Measurements from ENCODE around the gene LMF1.
A peak's percentile ranks its signal among the peaks of the same experiment; 100 is the strongest.

The LMF1 gene

DNA sequence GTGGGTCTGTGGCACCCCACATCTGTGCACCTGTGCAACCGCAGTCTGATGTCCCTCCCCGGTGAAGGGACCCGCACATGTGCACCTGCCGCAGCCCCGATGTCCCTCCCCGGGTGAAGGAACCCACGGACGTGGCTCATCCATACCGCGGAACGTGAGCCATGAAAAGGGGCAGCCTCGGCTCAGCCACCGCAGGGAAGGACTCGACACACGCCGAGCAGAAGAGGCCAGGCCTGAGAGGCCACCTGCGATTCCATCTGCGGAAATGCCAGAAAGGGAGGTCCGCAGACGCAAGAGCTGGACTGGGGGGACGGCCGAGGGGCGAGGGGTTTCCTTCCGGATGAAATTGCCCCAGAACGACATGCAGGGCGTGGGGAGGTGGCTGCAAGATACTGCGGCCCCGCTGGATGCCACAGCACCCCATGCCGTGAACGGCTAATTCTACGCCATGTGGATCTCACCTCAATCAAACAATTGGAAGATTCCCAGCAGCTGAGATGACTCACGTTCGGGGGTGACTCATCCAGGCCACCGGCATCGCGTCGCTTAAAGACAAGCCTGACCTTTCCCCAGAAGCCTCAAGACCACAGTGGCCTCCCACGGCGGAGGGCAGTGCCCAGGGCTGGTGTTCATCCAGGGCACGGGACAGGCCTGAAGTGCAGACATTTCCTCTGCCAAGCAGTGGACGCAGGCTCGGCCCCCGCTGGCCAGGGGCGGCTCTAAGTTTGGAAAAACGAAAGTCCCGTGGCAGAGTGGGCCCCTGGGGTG, 31.8 kb upstream of the LMF1 start:
- peak; percentile 47 to 68 for ATAC-seq

DNA sequence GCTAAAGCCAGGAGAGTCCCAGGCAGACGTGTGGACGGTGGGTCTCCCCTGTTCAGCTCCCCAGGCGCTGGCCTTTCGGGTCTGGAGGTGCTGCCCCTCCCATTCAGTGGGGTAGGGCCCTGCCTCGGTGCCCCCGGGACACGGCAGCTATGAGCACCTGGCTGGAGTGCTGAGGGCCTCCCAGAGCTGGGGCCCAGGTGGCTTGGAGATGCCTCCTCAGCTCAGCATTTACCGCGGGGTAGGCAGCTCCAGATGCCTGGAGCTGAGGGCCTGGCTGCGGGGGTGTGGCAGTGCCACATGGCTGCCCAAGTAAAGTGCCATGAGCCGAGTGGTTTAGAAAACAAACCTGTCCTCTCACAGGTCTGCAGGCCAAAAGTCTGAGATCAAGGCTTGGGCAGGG, 30.3 kb upstream of the LMF1 start:
- ATAC-seq = no peak

DNA sequence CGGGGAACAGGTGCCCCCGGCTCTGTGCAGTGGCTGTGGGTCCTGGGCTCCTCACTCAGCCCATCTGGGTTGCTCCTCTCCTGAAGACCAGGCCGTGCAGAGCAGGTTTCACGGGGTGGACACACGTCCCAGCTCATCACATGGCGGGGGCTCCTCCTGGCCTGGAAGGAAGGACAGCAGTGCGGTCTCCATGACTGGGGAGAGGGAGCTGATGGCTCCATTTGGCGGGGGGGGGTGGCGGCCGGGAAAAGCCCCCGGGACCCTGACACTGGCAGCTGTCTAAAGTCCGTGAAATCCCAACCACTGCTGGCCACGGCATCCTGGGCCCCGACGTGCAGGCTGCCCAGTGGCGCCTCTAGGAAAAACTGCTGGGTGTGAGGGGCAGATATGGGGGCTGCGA, 29.8 kb upstream of the LMF1 start:
- ATAC-seq = no peak

DNA sequence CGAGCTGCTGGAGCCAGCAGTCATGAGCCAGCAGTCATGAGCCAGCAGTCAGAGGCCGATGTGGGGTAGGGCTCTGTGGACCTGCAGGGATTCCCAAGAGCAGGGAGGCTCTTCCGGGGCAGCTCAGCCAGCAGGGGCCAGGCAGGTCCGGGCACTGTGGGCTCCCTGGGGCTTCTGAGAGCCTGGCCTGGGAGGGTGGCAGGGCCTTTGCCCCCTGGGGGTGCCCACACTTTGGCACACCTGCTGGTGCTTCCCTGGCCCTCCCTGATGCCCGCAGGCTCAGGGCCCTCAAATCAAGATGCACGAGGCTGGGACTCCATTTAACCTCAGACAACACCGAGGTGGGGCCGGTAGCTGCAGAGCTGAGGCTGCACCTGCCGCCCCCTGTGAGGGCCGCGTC, 28.9 kb upstream of the LMF1 start:
- no peak for ATAC-seq

DNA sequence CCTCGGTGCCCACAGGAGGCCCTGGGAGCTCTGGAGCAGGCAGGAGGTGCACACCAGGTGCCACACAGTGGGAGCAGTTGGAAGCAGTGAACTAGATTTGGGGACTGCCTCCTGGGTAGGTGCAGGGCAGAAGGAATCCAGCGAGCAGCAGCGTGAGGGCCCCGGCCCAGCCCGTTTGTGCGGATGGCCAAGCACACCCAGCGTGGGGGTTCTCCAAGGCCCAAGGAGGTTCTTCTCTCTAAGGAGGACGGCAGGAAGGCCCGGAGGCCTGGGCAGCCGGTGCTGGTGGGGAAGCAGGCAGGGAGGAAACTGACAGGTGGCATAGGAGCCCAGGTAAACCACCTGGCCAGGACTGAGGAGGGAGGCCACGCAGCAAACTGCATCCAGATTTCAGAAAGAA, 27.8 kb upstream of the LMF1 start:
- ATAC-seq = no peak

DNA sequence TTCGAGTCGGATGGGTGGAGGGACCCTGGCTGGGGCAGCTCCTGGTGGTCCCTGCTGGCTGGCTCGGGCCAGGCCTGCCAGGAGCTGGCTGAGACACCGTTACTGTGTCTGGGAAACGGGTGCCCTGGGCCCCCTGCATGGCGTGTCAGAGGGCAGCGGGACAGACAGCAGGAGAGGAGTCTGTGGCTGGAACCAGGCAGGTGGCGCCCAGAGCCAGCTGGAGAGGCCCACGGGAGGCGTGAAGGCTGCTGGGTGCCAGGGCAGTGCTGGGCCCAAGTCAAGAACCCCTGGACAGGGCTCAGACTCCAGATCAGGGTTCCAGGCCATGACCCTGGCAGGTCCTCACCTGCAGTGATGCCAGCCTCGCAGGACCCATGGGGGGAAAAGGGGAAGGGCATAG, 27.4 kb upstream of the LMF1 start:
- ATAC-seq = no peak

DNA sequence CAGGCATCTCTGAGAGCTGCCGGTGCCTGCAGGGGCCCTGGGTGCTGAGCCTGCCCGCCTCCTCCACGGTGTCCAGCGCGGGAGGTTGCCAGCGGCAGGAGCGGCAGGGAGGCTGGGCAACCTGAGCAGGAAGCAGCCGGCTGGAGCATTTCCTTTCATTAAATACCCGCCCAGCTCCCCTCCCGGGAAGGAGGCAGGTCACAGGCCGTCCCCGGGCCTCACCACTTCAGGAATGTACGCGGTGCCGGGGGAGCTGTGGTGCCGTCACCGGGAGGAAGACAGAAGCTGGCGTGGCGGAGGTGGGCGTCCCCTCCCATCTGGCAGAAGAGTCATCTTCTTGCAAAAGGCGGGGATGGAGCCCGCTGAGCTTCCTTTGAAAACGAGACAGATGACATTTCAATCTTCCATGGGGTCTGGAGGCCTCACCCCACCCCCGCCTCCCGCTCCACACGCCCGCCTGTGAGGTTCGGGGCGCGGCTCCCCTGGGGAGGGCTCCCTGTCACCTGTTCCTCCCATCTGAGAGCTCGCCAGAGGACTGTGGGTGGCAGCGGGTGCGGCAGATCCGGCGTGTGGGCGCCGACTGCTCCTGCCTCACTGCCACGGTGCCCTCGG, 26.8 kb upstream of the LMF1 start:
- ATAC-seq = peak; percentile 55 to 64

DNA sequence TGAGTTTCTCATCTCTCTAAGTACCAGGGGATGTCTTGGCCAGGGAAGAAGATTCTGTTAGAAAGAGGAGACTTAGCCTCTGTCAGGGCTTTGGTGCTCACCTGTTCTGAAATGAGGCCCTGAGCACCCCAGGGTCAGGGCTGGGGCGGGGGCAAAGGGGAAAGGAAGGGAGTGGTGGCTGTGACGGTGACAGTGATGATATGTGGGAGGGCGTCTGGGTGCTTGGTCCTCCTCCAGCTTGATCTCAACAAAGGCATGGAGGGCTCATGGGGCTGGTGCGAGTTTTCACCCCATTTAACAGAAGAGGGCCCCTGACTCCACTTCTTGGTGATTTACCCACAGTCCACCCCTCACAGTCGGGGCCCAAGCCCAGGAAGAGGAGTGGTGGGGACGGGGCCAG, 25.9 kb upstream of the LMF1 start:
- no peak for ATAC-seq

DNA sequence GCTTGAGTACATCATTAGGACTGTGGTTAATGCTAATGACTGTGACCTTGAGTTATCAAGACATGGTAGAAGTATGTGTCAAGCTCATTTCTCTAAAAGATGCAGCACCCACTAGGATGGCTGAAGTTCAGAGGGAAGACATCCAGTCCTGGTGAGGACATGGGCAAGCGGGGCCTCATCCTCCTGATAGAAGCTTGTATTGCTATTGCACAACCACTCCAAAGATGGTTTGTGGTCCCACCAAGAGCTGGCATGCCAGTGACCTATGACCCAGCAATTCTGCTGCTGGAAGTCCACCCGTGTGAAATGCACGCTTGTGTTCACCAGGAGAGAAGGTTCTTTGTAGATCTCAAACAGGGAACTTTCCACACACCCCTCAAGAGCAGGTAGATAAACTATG, 25.0 kb upstream of the LMF1 start:
- no peak for ATAC-seq

DNA sequence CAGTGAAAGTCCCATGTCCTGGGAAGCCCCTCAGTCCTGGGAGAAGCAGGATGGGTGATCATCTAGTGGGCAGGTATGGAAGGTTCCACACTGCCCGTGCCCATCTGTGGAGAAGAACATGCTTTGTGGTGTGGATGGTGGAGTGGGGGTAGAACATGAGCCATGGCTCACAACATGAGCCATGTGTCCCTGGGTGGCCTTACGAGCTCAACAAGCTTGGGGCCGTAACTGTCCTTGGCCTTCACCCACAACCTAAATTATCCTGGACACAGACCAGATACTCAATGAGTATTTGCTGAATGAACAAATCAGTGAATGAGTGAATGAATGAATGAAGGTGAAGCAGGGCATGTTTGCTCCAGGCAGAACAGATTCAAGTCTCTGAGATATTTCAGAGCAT, 24.3 kb upstream of the LMF1 start:
- ATAC-seq = no peak

DNA sequence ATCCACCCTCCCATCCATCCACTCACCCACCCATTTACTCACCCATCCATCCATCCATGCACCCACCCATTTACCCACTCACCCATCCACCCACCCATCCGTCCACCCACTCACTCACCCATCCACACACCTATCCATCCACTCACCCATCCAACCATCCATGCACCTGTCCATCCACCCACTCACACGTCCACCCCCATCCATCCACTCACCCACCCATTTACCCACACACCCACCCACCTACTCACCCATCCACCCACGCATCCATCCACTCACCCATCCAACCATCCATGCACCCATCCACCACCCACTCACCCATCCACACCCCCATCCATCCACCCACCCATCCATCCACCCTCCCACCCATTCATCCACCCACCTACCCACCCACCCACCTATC, 22.9 kb upstream of the LMF1 start:
- ATAC-seq = no peak

DNA sequence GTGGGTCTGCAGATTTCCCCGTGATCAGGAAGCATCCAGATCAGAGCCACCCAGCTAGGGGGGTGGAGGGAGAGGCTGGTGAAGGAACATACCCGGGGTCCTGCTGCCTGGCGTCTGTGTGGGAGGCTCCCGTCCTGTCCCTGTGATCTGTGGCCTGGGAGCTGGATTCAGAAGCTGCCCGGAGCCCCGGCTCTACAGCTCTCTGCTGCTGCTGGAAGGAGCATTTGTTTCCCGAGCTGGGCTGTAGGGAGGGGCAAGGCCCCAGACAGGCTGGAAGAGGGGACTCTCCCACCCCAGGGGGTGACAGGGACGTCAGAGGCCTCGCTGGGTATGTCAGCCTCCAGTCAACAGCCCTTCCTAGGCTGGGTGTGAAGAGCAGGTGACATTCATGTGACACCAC, 21.0 kb upstream of the LMF1 start:
- ATAC-seq = no peak

DNA sequence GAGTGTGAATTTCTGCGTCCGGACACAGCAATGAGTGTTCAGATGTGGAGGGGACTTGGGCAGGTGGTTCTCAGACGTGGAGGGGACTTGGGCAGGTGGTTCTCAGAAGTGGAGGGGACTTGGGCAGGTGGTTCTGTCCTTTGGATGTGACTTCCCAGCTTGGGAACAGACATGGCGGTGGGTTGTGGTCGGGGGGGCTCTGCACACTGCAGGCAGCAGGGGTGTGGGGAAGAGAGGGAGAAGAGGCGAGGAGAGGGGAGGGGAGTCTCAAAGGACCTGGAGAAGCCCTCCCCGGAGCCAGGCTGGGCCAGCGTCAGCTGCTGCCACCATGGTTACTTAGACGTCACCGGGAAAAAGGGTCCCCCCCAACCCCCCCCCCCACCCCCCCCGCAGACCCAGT, 20.6 kb upstream of the LMF1 start:
- ATAC-seq = no peak

DNA sequence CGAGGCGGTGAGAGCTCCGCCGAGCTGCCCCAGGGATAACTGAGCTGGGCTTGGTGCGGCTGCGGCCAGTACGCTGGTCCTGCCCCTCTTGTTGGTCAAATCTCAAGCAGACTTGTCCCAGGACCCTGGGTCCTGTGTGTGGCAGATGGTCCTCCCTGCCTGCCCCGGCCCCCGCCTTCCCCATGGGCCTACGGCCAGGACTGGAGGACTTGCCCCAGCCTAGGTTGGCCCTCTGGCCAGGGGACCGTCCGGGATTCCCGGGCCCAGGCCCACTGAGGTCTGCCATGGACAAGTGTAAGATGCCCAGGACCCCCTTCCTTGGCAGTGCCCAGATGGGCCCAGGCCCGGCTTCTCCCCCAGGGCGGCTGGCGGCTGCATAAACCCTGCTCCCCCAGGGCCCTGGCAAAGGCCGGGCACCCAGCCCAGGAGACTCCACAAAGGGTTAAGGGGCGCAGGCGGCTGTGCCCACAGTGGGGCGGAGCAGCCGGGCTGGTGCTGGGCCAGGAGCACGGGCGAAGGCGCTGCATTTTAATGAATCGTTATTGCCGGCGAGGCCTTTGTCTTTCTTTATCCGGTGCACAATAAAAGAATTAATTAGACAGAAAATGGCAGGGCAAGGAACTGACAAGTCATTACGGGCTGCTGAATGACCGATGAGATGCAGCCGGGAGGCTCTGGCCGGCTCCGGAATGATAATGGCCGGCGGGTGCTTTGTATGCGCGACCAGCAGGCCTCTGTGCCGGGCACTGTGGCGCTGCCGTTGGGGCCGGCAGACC, 19.9 kb upstream of the LMF1 start:
- ATAC-seq = no peak

DNA sequence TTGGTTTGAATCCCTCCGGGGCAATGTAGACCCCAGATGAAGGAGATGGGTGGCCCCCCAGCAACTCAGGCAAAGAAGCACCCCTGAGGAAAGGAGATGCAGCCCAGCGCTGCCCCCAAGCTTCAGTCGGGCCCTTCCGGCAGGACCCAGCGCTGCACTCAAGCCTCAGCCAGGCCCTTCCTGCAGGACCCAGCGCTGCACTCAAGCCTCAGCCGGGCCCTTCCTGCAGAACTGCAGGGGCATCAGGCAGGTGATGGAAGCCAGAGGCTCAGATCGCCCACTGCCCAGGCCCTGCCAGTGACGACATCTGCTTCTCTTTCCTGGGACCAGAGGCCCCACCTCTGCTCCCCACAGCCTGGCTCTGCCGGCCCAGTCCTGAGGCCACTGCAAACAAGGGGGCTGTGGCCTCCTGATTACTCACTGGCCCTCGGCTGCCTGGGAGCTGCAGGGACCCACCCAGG, 18.6 kb upstream of the LMF1 start:
- ATAC-seq = no peak

DNA sequence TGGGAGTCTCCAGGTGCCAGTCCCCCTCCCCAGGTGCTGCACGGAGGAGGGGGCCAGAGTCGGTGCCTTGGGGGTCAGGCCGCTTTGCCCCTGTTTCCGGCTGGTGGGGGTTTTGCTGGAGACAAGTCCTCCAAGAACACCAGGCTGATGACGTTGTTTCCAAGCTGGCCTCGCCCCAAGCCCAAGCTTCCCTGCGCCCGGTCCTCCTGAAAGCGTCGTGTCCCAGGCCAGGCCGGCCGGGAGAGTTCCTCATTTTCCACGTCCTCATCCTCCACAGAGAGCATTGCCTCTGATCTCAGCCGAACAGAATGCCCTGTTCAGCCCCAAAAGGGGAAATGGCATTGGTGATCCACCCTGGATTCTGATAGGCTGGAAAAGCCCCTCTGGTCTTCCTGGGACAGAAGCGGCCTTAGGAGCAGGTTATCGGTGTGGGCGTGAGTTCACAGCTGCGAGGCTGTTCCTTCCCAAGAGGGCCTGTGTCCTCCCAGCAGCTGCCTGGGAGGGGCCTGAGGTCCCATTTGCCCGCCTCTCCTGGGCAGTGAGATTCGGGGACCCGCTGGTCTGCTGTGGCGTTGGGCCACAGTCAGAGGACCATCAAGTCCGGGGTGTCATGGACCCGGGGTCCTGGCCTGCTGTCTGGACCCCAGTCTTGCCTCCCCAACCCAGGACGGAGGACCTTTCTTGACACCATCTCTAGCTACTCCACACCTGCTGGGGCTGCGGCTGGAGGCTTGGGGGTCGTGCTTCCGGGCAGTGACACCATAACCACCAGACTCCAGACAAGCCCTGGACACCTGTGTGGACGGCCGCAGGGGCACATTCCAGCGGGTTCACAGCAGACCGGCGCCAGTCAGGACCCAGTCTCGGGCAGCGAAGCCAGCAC, 17.9 kb upstream of the LMF1 start:
- ATAC-seq = no peak

DNA sequence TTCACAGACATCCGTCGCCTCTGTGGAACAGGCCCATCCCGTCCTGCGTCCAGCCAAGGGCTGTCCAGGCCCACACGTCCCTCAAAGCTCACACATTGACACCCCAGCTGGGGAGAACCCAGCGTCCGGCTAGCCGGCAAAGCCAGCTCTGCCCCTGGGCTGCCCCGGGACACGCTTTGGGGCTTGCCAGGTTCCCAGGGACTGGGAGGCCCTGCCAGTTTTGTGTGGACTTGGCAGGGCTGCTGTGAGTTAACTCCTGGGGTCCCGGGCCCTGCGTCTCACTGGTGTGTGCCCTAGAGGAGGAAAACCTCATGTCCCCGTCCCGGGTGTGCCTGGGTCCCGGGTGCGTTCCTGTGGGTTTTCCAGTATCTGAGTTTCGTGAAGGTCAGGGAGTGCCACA, 17.1 kb upstream of the LMF1 start:
- ATAC-seq = no peak

DNA sequence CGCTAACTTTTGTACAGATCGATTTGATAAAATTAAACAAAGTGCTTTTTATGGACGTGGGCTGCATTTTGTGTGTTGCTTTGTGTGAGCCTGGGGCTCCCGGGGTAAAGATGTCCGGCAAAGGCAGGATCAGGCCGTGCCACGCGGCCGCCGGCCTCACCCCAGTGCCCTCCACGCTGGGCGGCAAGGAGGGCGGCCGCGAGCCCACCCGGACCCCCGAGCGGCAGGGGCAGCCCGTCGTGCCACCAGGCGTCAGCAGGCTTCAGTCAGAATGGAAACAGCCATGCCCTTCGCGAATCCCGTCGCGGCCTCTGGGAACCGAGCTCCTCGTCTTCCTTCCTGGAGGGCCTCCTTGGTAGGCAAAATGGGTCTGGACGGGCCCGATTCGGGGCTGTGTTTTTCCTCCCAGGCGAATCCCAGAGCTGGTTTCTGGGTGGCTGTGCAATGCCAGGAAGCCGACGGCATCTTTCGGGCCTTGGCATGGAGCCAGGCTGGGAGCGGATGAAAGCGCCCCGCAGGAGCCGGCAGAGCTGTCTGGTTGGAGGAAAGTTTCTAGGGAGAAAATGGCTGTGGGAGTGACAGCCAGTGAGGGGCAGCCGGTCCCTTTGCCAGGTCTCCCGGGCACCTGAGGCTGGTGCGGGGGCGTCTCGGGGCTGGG, 16.3 kb upstream of the LMF1 start:
- ATAC-seq = no peak

DNA sequence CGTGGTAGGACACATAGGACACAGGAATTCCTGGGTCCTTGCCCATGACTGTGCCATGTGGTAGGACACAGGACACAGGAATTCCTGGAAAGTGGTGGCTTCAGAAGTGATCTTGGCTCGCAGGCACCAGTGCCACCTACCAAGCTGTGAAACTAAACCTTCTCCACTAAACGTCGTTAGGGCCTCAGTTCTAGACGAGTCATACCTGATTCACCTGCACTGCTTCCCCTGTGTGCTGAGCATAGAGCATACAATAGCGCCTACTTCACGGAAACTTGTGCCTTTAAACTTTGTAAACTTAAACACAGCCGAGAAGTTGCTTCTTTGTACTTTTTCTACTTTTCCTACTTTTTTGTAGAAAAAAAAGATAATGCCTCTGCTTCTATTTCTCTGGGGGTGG, 15.6 kb upstream of the LMF1 start:
- peak; percentile 25 to 50 for ATAC-seq

DNA sequence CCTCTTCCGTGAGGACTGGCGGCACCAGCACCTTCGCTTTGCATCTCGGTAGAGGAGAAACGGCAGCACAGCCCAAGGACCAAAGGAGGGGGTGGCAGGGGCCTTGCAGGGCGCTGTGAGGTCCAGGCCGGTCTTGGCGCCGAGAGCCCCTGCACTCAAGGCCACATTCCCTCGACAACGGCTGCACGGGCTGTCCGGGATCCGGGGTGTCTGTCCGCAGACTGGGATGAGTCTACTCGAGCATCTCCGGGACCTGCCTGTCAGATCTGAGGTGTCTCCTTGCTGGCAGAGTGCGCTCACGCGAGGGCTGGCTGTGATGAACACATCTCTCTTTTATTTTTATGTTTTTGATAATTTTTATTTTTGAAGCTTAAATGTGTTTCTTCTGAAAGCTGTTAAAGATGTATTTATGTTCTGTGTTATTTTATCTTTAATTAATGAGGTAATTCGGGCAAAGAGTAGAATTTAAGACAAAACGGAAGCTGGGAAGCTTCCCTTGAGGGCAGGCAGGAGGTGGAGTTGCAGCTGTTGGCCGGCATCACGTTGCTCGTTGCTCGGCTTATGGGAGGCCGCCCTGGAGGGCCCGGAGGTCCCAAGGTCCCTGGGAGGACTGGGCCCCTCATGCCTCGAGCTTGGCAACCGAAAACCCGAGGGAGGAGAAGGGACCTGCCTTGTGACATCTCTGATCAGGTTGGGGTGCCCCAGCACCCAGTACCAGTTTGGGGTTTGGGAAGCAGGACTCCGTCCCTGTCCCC, 15.0 kb upstream of the LMF1 start:
- ATAC-seq = no peak

Measured in activated CD4-positive, CD25-positive, alpha-beta regulatory T cell treated with anti-CD3 and anti-CD28 coated beads, Interleukin-2, amount 50 U/mL, for 24 hours (primary cell).